Measurements from ENCODE around the gene MAPRE2.

Gene MAPRE2

GRCh38 chr18:35063875-35064690 lies 22.9 kb downstream of the MAPRE2 start:
- no peak for DNase-seq

GRCh38 chr18:35067454-35067853 lies 26.2 kb downstream of the MAPRE2 start:
- DNase-seq: no peak

DNA sequence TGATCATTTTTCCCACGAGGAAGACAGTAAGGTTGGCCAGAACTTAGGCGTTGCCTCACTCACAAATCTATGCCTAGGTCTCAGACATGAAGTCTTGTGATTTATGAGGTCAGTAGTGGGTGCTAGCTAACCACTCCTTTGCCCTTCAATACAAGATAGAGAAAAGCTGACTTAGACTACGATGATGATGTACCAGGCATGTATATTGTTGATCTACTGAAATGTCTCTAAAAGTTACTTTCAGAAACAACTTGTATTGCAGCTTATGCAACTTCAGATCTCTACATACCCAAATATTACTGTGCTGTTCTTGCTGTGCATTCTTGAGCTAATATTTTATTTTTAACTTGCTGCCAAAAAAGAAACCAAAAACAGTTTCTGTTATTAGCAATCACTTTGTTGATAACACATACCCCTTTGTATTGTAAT lies 30.6 kb downstream of the MAPRE2 start:
- no peak for DNase-seq

GRCh38 chr18:35072616-35073015 lies 31.4 kb downstream of the MAPRE2 start:
- no peak for DNase-seq

GRCh38 chr18:35073186-35074105 lies 32.2 kb downstream of the MAPRE2 start:
- DNase-seq: no peak

GRCh38 chr18:35074581-35074980 lies 33.4 kb downstream of the MAPRE2 start:
- DNase-seq: no peak

DNA sequence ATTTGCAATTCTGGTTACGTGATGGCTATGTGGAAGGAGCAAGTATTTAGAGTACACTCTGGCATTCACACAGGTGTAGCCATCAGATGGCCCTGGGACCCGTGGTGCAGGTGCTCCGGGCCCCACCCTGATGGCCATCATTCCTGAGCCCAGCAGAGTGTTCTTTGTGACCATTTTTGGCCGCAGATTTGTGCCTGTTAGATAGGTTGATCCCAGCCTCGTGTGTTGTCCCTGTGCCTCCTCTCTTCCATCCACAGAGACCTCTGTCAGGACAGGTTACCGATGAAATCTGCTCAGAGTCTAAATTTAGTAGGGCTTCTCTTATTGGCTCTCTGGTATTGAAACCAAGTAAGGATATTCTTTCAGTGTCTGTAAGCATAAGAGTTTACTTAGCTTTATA lies 33.9 kb downstream of the MAPRE2 start:
- no peak for DNase-seq

- DNase-seq: no peak
Observed at GRCh38 chr18:35076135-35076924, 35.1 kb downstream of the MAPRE2 start.

DNA sequence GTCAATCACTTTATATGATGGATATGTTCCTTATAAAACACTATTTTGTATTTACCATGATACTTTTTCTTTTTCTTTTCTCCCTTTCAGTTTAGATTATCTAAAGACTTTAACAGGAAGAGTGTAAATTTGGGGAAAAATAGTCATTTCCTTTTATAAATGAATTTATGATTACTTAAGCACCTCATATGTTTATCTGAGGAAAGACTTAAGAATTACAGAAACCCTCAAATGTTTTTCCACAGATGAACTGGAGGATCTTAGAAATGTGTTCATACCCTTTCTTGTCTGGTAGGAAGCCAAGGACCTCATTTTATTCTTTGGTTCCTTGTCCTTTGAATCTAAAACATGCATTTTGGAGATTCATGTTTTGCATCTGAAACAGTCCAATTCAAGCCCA lies 36.7 kb downstream of the MAPRE2 start:
- no peak for DNase-seq

- no peak for DNase-seq
Observed at GRCh38 chr18:35080058-35080457, 38.8 kb downstream of the MAPRE2 start.

DNA sequence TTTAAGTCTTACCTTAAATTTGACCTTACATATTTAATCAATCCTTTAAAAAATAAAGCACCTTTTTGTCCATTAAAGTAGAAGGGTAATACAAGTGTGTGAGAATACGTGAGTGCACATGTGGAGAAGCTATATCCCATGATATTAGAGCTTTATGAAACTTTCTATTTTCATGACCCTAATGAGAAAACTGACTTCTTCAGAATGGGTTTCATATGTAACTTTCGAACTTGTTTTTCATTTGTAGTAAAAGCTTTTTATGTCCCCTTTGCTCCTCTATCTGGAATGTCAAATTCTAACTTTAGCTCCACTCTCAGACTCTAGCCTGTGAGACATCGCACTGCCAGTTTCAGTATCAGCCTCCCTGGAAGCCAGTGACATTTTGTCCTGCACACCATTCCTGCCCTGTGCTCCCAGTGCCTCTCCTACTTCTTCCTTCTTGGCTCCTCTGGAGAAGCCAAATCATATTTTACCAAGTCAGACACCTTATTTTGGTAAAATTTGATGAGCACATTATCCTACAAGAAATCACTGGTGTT lies 42.0 kb downstream of the MAPRE2 start:
- no peak for DNase-seq

- no peak for DNase-seq
Observed at GRCh38 chr18:35084494-35085449, 43.6 kb downstream of the MAPRE2 start.

GRCh38 chr18:35085450-35086380 lies 44.5 kb downstream of the MAPRE2 start:
- DNase-seq: no peak

DNA sequence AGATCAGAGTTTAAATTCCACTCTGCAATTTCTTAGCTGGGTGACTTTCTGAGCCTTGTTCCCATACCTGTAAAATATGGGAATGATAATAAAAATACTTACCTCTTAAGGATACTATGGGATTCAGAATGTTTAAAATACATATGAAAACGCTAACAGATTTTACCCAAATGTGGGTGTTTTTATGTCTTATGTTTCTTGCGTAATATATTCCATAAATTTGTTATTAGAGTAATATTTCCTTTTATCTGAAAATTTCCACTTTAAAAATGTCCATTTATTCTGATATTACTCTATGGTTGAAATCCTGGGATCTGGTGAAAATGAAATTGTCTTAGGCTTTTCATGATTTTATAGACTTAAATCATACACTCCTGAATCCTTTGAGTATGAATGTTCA lies 45.5 kb downstream of the MAPRE2 start:
- no peak for DNase-seq

DNA sequence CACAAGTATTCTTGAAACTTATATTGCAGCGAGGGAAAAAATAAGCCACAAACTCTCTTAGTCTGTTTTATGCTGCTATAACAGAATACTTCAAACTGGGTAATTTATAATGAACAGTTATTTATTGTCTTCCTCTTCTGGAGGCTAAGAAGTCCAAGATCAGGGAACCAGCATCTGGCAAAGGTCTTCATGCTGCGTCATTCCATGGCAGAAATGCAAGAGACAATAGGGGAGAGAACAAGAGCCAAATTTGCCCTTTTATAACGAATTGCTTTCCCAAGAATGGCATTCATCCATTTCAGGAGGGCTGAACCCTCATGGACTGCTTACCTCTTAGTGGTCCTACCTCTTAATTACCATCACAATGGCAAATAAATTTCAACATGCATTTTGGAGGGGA lies 46.5 kb downstream of the MAPRE2 start:
- DNase-seq: no peak

GRCh38 chr18:35088921-35089320 lies 47.7 kb downstream of the MAPRE2 start:
- DNase-seq: no peak

GRCh38 chr18:35089382-35089781 lies 48.2 kb downstream of the MAPRE2 start:
- DNase-seq: no peak

GRCh38 chr18:35089891-35090550 lies 48.8 kb downstream of the MAPRE2 start:
- no peak for DNase-seq

DNA sequence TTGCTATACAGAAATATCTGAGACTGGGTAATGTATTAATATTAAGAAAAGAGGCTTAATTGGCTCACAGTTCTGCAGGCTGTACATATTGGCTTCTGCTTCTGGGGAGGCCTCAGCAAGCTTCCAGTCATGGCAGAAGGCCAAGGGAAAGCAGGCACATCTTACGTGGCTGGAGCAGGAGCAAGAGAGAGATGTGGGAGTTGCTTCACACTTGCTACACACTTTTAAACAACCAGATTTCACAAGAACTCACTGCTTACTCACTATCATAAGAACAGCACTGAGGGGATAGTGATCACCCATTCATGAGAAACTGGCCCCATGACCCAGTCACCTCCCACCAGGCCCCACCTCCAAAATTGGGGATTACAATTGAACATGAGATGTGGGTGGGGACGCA lies 50.6 kb downstream of the MAPRE2 start:
- no peak for DNase-seq

All from activated gamma-delta T cell treated with Interleukin-2 at 50 U/mL for 16 hours (primary cell).